ENCODE measurements around the gene KRT17. TPM values are rescaled to one million over a fixed set of nuclear protein-coding genes. Genes with fewer than 3 reads are reported as not detected.

KRT17 gene
- polyA plus RNA-seq, result 6,440 to 12,579 TPM (median 8,666 TPM) in 3 replicates
- 46,546 TPM for polyA plus RNA-seq (2011; ENCODE audit: low read depth)
- 6,491 and 12,585 TPM in 2 replicates for polyA plus RNA-seq (2011; cell fraction: cytosol; rRNA removed)
- 12,033 and 13,742 TPM in 2 replicates for polyA plus RNA-seq (2011; cell fraction: nucleus; rRNA removed)
- polyA plus RNA-seq (2012; ENCODE audit: low replicate concordance), result 5,743 and 13,877 TPM in 2 replicates
- 5,137 to 9,087 TPM (median 7,073 TPM) in 3 replicates for polyA minus RNA-seq
- polyA minus RNA-seq (2011; cell fraction: cytosol; rRNA and poly(A)+ RNA removed), result 14,086 TPM
- 4,848 and 5,061 TPM in 2 replicates for polyA minus RNA-seq (2011; cell fraction: nucleus; rRNA and poly(A)+ RNA removed)

GRCh38 chr17:41624208-41625101, at the start of gene KRT17:
KRT17 (minus strand) TSS chr17:41624575; CDS start chr17:41624509, 66 bp downstream.
- peaks cover 54% of the 10 kb centered on the region for H3K4me1 ChIP-seq (ENCODE audit: control insufficient read depth, extremely low read depth, insufficient read depth, low read length)
- no peak for TF ChIP-seq EZH2 (IDR thresholded peaks at IDR 0.05; ENCODE audit: low read length)
- peak in 1 of 3 experiments; percentile 8 for TF ChIP-seq CTCF (optimal IDR thresholded peaks at IDR 0.05 in 1 of 3, IDR thresholded peaks at IDR 0.05 in 1 of 3, conservative IDR thresholded peaks at IDR 0.05 in 1 of 3; ENCODE audit: extremely low read depth in 1 of 3, insufficient read depth in 2 of 3, low read length in 3 of 3)
- dilution Hi-C loops (cut with MboI; ENCODE audit: extremely low pct_ligation_motif_present, low sequenced_read_pairs), result no loop called here
- FAIRE-seq, result peak; percentile 79
- peaks cover 3 to 20% of the 10 kb centered on the region in 2 experiments for H3K36me3 ChIP-seq (ENCODE audit: control insufficient read depth in 2 of 2, extremely low read depth in 1 of 2, insufficient read depth in 2 of 2, low read length in 2 of 2)
- H3K9me3 ChIP-seq (ENCODE audit: control insufficient read depth, low read depth, low read length), result no peaks in the 10 kb centered on the region
- H2AFZ ChIP-seq (ENCODE audit: control insufficient read depth, low read length), result no peak within 1 kb of the TSS
- DNase-seq (ENCODE audit: low read depth, low spot score), result peak; percentile 94
- H3K27ac ChIP-seq (ENCODE audit: control insufficient read depth, insufficient read depth, low read length), result peak within 1 kb of the TSS; percentile 91
- H4K20me1 ChIP-seq (ENCODE audit: control insufficient read depth, extremely low read depth, insufficient read depth, low read length), result no peaks in the 10 kb centered on the region
- H3K4me2 ChIP-seq (ENCODE audit: control insufficient read depth, extremely low read depth, insufficient read depth, low read depth, low read length), result peak within 1 kb of the TSS; percentile 88
- H3K27me3 ChIP-seq (ENCODE audit: control insufficient read depth, extremely low read depth, insufficient read depth, low read length), result no peaks in the 10 kb centered on the region
- peaks cover 15% of the 10 kb centered on the region for H3K79me2 ChIP-seq (ENCODE audit: control insufficient read depth, insufficient read depth, low read length)
- no peaks in the 10 kb centered on the region for H3K9me1 ChIP-seq (ENCODE audit: control insufficient read depth, extremely low read depth, insufficient read depth, low read length)
- peak within 1 kb of the TSS; percentile 51 to 80 (median 79) for H3K4me3 ChIP-seq (ENCODE audit: control insufficient read depth in 2 of 3, extremely low read depth in 1 of 3, insufficient read depth in 2 of 3, low read depth in 1 of 3, low read length in 3 of 3)
- peak within 1 kb of the TSS; percentile 89 for H3K9ac ChIP-seq (ENCODE audit: control insufficient read depth, extremely low read depth, insufficient read depth, low read length)

GRCh38 chr17:41672153-41672552, 47.8 kb upstream of the KRT17 start:
- no peak overlapping the region for H3K4me2 ChIP-seq (ENCODE audit: control insufficient read depth, extremely low read depth, insufficient read depth, low read depth, low read length)
- H3K36me3 ChIP-seq (ENCODE audit: control insufficient read depth in 2 of 2, extremely low read depth in 1 of 2, insufficient read depth in 2 of 2, low read length in 2 of 2), result no peaks in the 10 kb centered on the region
- no peak overlapping the region for H2AFZ ChIP-seq (ENCODE audit: control insufficient read depth, low read length)
- dilution Hi-C loops (cut with MboI; ENCODE audit: extremely low pct_ligation_motif_present, low sequenced_read_pairs), result no loop called here
- H3K27me3 ChIP-seq (ENCODE audit: control insufficient read depth, extremely low read depth, insufficient read depth, low read length), result no peaks in the 10 kb centered on the region
- H3K79me2 ChIP-seq (ENCODE audit: control insufficient read depth, insufficient read depth, low read length), result no peaks in the 10 kb centered on the region
- no peak overlapping the region for H3K9ac ChIP-seq (ENCODE audit: control insufficient read depth, extremely low read depth, insufficient read depth, low read length)
- TF ChIP-seq EZH2 (IDR thresholded peaks at IDR 0.05; ENCODE audit: low read length), result no peak
- H4K20me1 ChIP-seq (ENCODE audit: control insufficient read depth, extremely low read depth, insufficient read depth, low read length), result no peaks in the 10 kb centered on the region
- H3K9me3 ChIP-seq (ENCODE audit: control insufficient read depth, low read depth, low read length), result no peaks in the 10 kb centered on the region
- no peak overlapping the region for H3K4me3 ChIP-seq (ENCODE audit: control insufficient read depth in 2 of 3, extremely low read depth in 1 of 3, insufficient read depth in 2 of 3, low read depth in 1 of 3, low read length in 3 of 3)
- no peak overlapping the region for H3K27ac ChIP-seq (ENCODE audit: control insufficient read depth, insufficient read depth, low read length)
- peaks cover 15% of the 10 kb centered on the region for H3K4me1 ChIP-seq (ENCODE audit: control insufficient read depth, extremely low read depth, insufficient read depth, low read length)
- DNase-seq (ENCODE audit: low read depth, low spot score) (no peak), FAIRE-seq (no peak)
- H3K9me1 ChIP-seq (ENCODE audit: control insufficient read depth, extremely low read depth, insufficient read depth, low read length), result no peaks in the 10 kb centered on the region

Measured in keratinocyte (primary cell).